Neural progenitor cell (in vitro differentiated cells): ENCODE results near the gene CD80. TPM values are rescaled to one million over a fixed set of nuclear protein-coding genes. Genes with fewer than 3 reads are reported as not detected.

ENCODE experiments used
- DNase-seq: peaks from one replicate; pipeline ENCODE4 v3.0.0-alpha.2; 2016; ENCODE audit warnings: low spot score
- H2AFZ ChIP-seq: fragments of 200-600 bp; sonication (generic); replicated peaks from 2 replicates; pipeline ENCODE4 v1.6.1; 2016; ENCODE audit warnings: antibody characterized with exemption
- H3F3A ChIP-seq: fragments of 200-600 bp; sonication (generic); 2 replicates; pipeline ENCODE4 v1.6.1; 2016; ENCODE audit warnings: antibody characterized with exemption, low read depth
- H3K27ac ChIP-seq: fragments of 200-600 bp; sonication (generic); 2 replicates; pipeline ENCODE4 v1.5.1; 2016; ENCODE audit warnings: mild to moderate bottlenecking
- H3K27me3 ChIP-seq: fragments of 200-600 bp; sonication (generic); 2 replicates; pipeline ENCODE4 v1.6.1; 2016; ENCODE audit warnings: mild to moderate bottlenecking, moderate library complexity
- H3K36me3 ChIP-seq: fragments of 200-600 bp; sonication (generic); 2 replicates; pipeline ENCODE4 v1.5.1; 2016
- H3K4me1 ChIP-seq: fragments of 200-600 bp; sonication (generic); 2 replicates; pipeline ENCODE4 v1.6.1; 2016; ENCODE audit warnings: mixed run types
- H3K4me2 ChIP-seq: fragments of 200-600 bp; sonication (generic); 2 replicates; pipeline ENCODE4 v1.6.1; 2016
- H3K4me3 ChIP-seq: fragments of 200-600 bp; sonication (generic); 2 replicates; pipeline ENCODE4 v1.5.1; 2016
- H3K79me2 ChIP-seq: fragments of 200-600 bp; sonication (generic); 2 replicates; pipeline ENCODE4 v1.6.1; 2016; ENCODE audit warnings: low read depth
- H3K9ac ChIP-seq: fragments of 200-600 bp; sonication (generic); 2 replicates; pipeline ENCODE4 v1.6.1; 2016
- H3K9me3 ChIP-seq: fragments of 200-600 bp; sonication (generic); 2 replicates; pipeline ENCODE4 v1.5.1; 2016; ENCODE audit warnings: low read depth
- H4K20me1 ChIP-seq: fragments of 200-600 bp; sonication (generic); 2 replicates; pipeline ENCODE4 v1.6.1; 2016; ENCODE audit warnings: low read depth
- H3K27ac Mint-ChIP-seq: 3 replicates; pipeline ENCODE4 v1.8.0; 2021; ENCODE audit warnings: mixed read lengths
- H3K27me3 Mint-ChIP-seq: 2 replicates; pipeline ENCODE4 v1.8.0; 2022; ENCODE audit warnings: low read depth, mild to moderate bottlenecking, inconsistent platforms, moderate library complexity, mixed read lengths; ENCODE audit not compliant: insufficient read depth
- H3K36me3 Mint-ChIP-seq: 3 replicates; pipeline ENCODE4 v1.8.0; 2021; ENCODE audit warnings: mixed read lengths
- H3K4me1 Mint-ChIP-seq: 3 replicates; pipeline ENCODE4 v1.8.0; 2021; ENCODE audit warnings: mixed read lengths
- H3K4me3 Mint-ChIP-seq: 3 replicates; pipeline ENCODE4 v1.8.0; 2021; ENCODE audit warnings: mild to moderate bottlenecking, moderate library complexity, mixed read lengths
- H3K9me3 Mint-ChIP-seq: 3 replicates; pipeline ENCODE4 v1.8.0; 2020; ENCODE audit warnings: mixed read lengths
- CTCF ChIP-seq: fragments of 200-600 bp; sonication (generic); IDR thresholded peaks from 2 replicates; pipeline ENCODE4 v1.5.1; 2017; ENCODE audit warnings: antibody characterized with exemption, mild to moderate bottlenecking
- EZH2 ChIP-seq: fragments of 200-600 bp; sonication (generic); IDR thresholded peaks from 2 replicates; pipeline ENCODE4 v1.6.1; 2017; ENCODE audit warnings: antibody characterized with exemption, mild to moderate bottlenecking, moderate library complexity
- EZH2phosphoT487 ChIP-seq: fragments of 200-600 bp; sonication (generic); IDR thresholded peaks from 2 replicates; pipeline ENCODE4 v1.6.1; 2017; ENCODE audit warnings: antibody characterized with exemption
- total RNA-seq: library from RNA; depleted of rRNA; stranded (reverse); fragments of >200 nt; gene quantifications from 2 replicates; pipeline ENCODE4 v1.2.3, GENCODE V29; 2015; ENCODE audit warnings: low replicate concordance

The CD80 gene
- total RNA-seq, 1 donor from 2014 or later: 0.30 TPM

- DNase-seq: no peak
- H3K27ac ChIP-seq: no peak overlapping the region
- no peak overlapping the region for H3K4me2 ChIP-seq
- Mint-ChIP-seq H3K9me3 (no peaks in the 10 kb centered on the region), H3K27me3 (no peaks in the 10 kb centered on the region), H3K36me3 (peaks cover 10% of the 10 kb centered on the region), H3K27ac (no peak overlapping the region), H3K4me3 (no peak overlapping the region), H3K4me1 (no peaks in the 10 kb centered on the region)
- no peaks in the 10 kb centered on the region for H3K79me2 ChIP-seq
- no peak overlapping the region for H3K9ac ChIP-seq
- no peaks in the 10 kb centered on the region for H3K4me1 ChIP-seq
- no peaks in the 10 kb centered on the region for H3F3A ChIP-seq
- H4K20me1 ChIP-seq: no peaks in the 10 kb centered on the region
- no peaks in the 10 kb centered on the region for H3K36me3 ChIP-seq
- TF ChIP-seq EZH2phosphoT487: no peak
- TF ChIP-seq EZH2: no peak
- TF ChIP-seq CTCF: no peak
- no peaks in the 10 kb centered on the region for H3K9me3 ChIP-seq
- H3K27me3 ChIP-seq: no peaks in the 10 kb centered on the region
- H3K4me3 ChIP-seq: no peak overlapping the region
- no peak overlapping the region for H2AFZ ChIP-seq
These were observed 29.0 kb downstream of the CD80 start for GRCh38 chr3:119530456-119530855.

GRCh38 chr3:119529883-119530282, 29.5 kb downstream of the CD80 start:
- Mint-ChIP-seq H3K9me3 (no peaks in the 10 kb centered on the region), H3K4me1 (no peaks in the 10 kb centered on the region), H3K27me3 (no peaks in the 10 kb centered on the region), H3K4me3 (no peak overlapping the region), H3K36me3 (peaks cover 11% of the 10 kb centered on the region), H3K27ac (no peak overlapping the region)
- Histone ChIP-seq H2AFZ (no peak overlapping the region), H3K27ac (no peak overlapping the region), H3K9ac (no peak overlapping the region), H4K20me1 (no peaks in the 10 kb centered on the region), H3K36me3 (no peaks in the 10 kb centered on the region), H3K4me2 (no peak overlapping the region), H3K9me3 (no peaks in the 10 kb centered on the region), H3K27me3 (no peaks in the 10 kb centered on the region), H3F3A (no peaks in the 10 kb centered on the region), H3K4me1 (no peaks in the 10 kb centered on the region), H3K4me3 (no peak overlapping the region), H3K79me2 (no peaks in the 10 kb centered on the region)
- no peak for DNase-seq
- TF ChIP-seq EZH2 (no peak), CTCF (no peak), EZH2phosphoT487 (no peak)

- H3K4me1 ChIP-seq: no peaks in the 10 kb centered on the region
- H3K4me2 ChIP-seq: no peak overlapping the region
- TF ChIP-seq EZH2 (no peak), CTCF (no peak)
- no peak overlapping the region for H3K9ac ChIP-seq
- H3K27me3 ChIP-seq: no peaks in the 10 kb centered on the region
- no peaks in the 10 kb centered on the region for H3K4me1 Mint-ChIP-seq
- no peaks in the 10 kb centered on the region for H3K9me3 Mint-ChIP-seq
- no peaks in the 10 kb centered on the region for H3K79me2 ChIP-seq
- peaks cover 6% of the 10 kb centered on the region for H3F3A ChIP-seq
- no peak overlapping the region for H3K4me3 Mint-ChIP-seq
- DNase-seq: no peak
- H3K27me3 Mint-ChIP-seq: no peaks in the 10 kb centered on the region
- no peaks in the 10 kb centered on the region for H4K20me1 ChIP-seq
- H3K27ac ChIP-seq: no peak overlapping the region
- peaks cover 11% of the 10 kb centered on the region for H3K36me3 Mint-ChIP-seq
- H3K27ac Mint-ChIP-seq: no peak overlapping the region
- no peak overlapping the region for H3K4me3 ChIP-seq
- H2AFZ ChIP-seq: no peak overlapping the region
- no peaks in the 10 kb centered on the region for H3K36me3 ChIP-seq
- no peaks in the 10 kb centered on the region for H3K9me3 ChIP-seq
These were observed 31.7 kb downstream of the CD80 start for GRCh38 chr3:119527714-119528113.
